ENCODE data around the gene MCAM. TPM values are rescaled to one million over a fixed set of nuclear protein-coding genes. Genes with fewer than 3 reads are reported as not detected.

The MCAM gene
- total RNA-seq, 1 donor = 11.2 TPM

- no peak overlapping the region for H2AFZ ChIP-seq (ENCODE audit: low read length)
- DNase-seq (ENCODE audit: insufficient read length, low spot score, missing footprints) = no peak
- H3K27ac ChIP-seq (ENCODE audit: low read depth, low read length) = no peak overlapping the region
- TF ChIP-seq CTCF (IDR thresholded peaks at IDR 0.05; ENCODE audit: extremely low read depth, low read depth, low read length) = no peak
- peak overlapping the region; percentile 53 for H3K4me3 ChIP-seq (ENCODE audit: insufficient read depth, low read length)
- H4K20me1 ChIP-seq (ENCODE audit: insufficient read depth, low read length) = no peaks in the 10 kb centered on the region
- no peaks in the 10 kb centered on the region for H3K36me3 ChIP-seq (ENCODE audit: insufficient read depth, low read length)
- H3K9me3 ChIP-seq (ENCODE audit: low read depth, low read length) = no peaks in the 10 kb centered on the region
- H3K79me2 ChIP-seq (ENCODE audit: insufficient read depth, low read length) = no peaks in the 10 kb centered on the region
- H3K4me2 ChIP-seq (ENCODE audit: insufficient read depth, low read length) = peak overlapping the region; percentile 44
- peaks cover 46% of the 10 kb centered on the region for H3K4me1 ChIP-seq (ENCODE audit: insufficient read depth, low read length)
- no peaks in the 10 kb centered on the region for H3K27me3 ChIP-seq (ENCODE audit: insufficient read depth, low read length)
Observed at GRCh38 chr11:119363081-119363850, 46.3 kb upstream of the MCAM start.

GRCh38 chr11:119362741-119363080 is 45.8 kb upstream of the MCAM start:
- Histone ChIP-seq H3K4me2 (ENCODE audit: insufficient read depth, low read length) (no peak overlapping the region), H3K36me3 (ENCODE audit: insufficient read depth, low read length) (no peaks in the 10 kb centered on the region), H2AFZ (ENCODE audit: low read length) (no peak overlapping the region), H3K4me3 (ENCODE audit: insufficient read depth, low read length) (no peak overlapping the region), H4K20me1 (ENCODE audit: insufficient read depth, low read length) (no peaks in the 10 kb centered on the region), H3K27me3 (ENCODE audit: insufficient read depth, low read length) (no peaks in the 10 kb centered on the region), H3K9me3 (ENCODE audit: low read depth, low read length) (no peaks in the 10 kb centered on the region), H3K79me2 (ENCODE audit: insufficient read depth, low read length) (no peaks in the 10 kb centered on the region), H3K4me1 (ENCODE audit: insufficient read depth, low read length) (peaks cover 41% of the 10 kb centered on the region), H3K27ac (ENCODE audit: low read depth, low read length) (no peak overlapping the region)
- no peak for DNase-seq (ENCODE audit: insufficient read length, low spot score, missing footprints)
- TF ChIP-seq CTCF (IDR thresholded peaks at IDR 0.05; ENCODE audit: extremely low read depth, low read depth, low read length) = no peak

- no peaks in the 10 kb centered on the region for H4K20me1 ChIP-seq (ENCODE audit: insufficient read depth, low read length)
- H3K4me3 ChIP-seq (ENCODE audit: insufficient read depth, low read length) = peak overlapping the region; percentile 25
- no peaks in the 10 kb centered on the region for H3K9me3 ChIP-seq (ENCODE audit: low read depth, low read length)
- H2AFZ ChIP-seq (ENCODE audit: low read length) = no peak overlapping the region
- H3K36me3 ChIP-seq (ENCODE audit: insufficient read depth, low read length) = no peaks in the 10 kb centered on the region
- H3K4me1 ChIP-seq (ENCODE audit: insufficient read depth, low read length) = peaks cover 35% of the 10 kb centered on the region
- peak overlapping the region; percentile 58 for H3K4me2 ChIP-seq (ENCODE audit: insufficient read depth, low read length)
- no peak for DNase-seq (ENCODE audit: insufficient read length, low spot score, missing footprints)
- H3K27ac ChIP-seq (ENCODE audit: low read depth, low read length) = peak overlapping the region; percentile 65
- H3K79me2 ChIP-seq (ENCODE audit: insufficient read depth, low read length) = no peaks in the 10 kb centered on the region
- H3K27me3 ChIP-seq (ENCODE audit: insufficient read depth, low read length) = no peaks in the 10 kb centered on the region
- no peak for TF ChIP-seq CTCF (IDR thresholded peaks at IDR 0.05; ENCODE audit: extremely low read depth, low read depth, low read length)
Observed at GRCh38 chr11:119361941-119362725, 45.2 kb upstream of the MCAM start.

Measured in osteoblast (primary cell).